HCT116 (cell line): ENCODE results near the gene CAMK2A. TPM values are rescaled to one million over a fixed set of nuclear protein-coding genes. Genes with fewer than 3 reads are reported as not detected.

ENCODE experiments used
- ATAC-seq: fragments of 200-7000 bp; cut with Tn5 transposase; 2 replicates; pipeline ENCODE4 v1.9.1; 2020; ENCODE audit warnings: mild to moderate bottlenecking, moderate library complexity
- BruUV-seq: library from RNA; stranded (reverse); fragments of 400-500 nt; replicated peaks from 2 replicates; lab custom pipeline; 2021; lab: Mats Ljungman, UMichigan
- CTCF ChIA-PET: fragments of 300-600 bp; sonication (Branson Sonifier 250); formaldehyde crosslinking; loops from one replicate; lab custom pipeline; 2021; ENCODE audit warnings: antibody characterized with exemption; lab: Charles Lee
- POLR2A ChIA-PET: fragments of 300-600, 350-600 bp; sonication (Branson Sonifier 250); formaldehyde crosslinking; loops from one replicate; lab custom pipeline; 2021; ENCODE audit warnings: antibody characterized with exemption; lab: Charles Lee
- RAD21 ChIA-PET, 2 experiments: fragments of 300-600 bp; sonication (Branson Sonifier 250); formaldehyde crosslinking; loops; one replicate each; lab custom pipeline; 2023; ENCODE audit warnings: low total read pairs in 2 of 2; ENCODE audit not compliant: uncharacterized antibody in 2 of 2, unreplicated experiment in 2 of 2, low non-redundant PET in 1 of 2; lab: Charles Lee
- DNase-seq: peaks from one replicate; pipeline ENCODE4 v3.0.0-alpha.2; 2010; ENCODE audit warnings: low read depth, low spot score
- H2AFZ ChIP-seq: fragments of 200-600 bp; shearing (Covaris generic), sonication (generic); 2 replicates; pipeline ENCODE4 v1.6.1; 2017; ENCODE audit warnings: low read depth, mixed run types, mixed read lengths, antibody characterized with exemption, low read length; ENCODE audit not compliant: poor library complexity, severe bottlenecking
- H3K27ac ChIP-seq: 2 replicates; pipeline ENCODE4 v1.5.1; 2012; ENCODE audit warnings: low read depth, low read length
- H3K27me3 ChIP-seq: fragments of 200-600 bp; sonication (generic); 2 replicates; pipeline ENCODE4 v1.6.1; 2016; ENCODE audit warnings: mixed run types, low read length, mixed read lengths; ENCODE audit not compliant: insufficient read depth
- H3K36me3 ChIP-seq, 2 experiments: fragments of 200-500 bp in 1 of 2; fragments of 200-600 bp in 1 of 2; sonication (Bioruptor generic) in 1 of 2; sonication (generic) in 1 of 2; 2 replicates each; pipeline versions ENCODE4 v1.5.1 to v1.6.1; 2014 to 2016; ENCODE audit warnings: low read length in 2 of 2, inconsistent platforms in 1 of 2, mixed read lengths in 1 of 2, mixed run types in 1 of 2; ENCODE audit not compliant: insufficient read depth in 2 of 2, control insufficient read depth in 1 of 2
- H3K4me1 ChIP-seq, 2 experiments: fragments of 200-600 bp in 1 of 2; sonication (generic) in 1 of 2; 2 replicates each; pipeline versions ENCODE4 v1.5.1 to v1.6.1; 2012 to 2017; ENCODE audit warnings: low read length in 2 of 2, inconsistent platforms in 1 of 2, mild to moderate bottlenecking in 1 of 2, mixed read lengths in 1 of 2, mixed run types in 1 of 2, moderate library complexity in 1 of 2; ENCODE audit not compliant: insufficient read depth in 2 of 2, control insufficient read depth in 1 of 2
- H3K4me2 ChIP-seq: fragments of 200-600 bp; sonication (generic); 2 replicates; pipeline ENCODE4 v1.6.1; 2017; ENCODE audit warnings: mixed run types, low read length, mixed read lengths
- H3K4me3 ChIP-seq, 2 experiments: fragments of 200-600 bp in 1 of 2; sonication (generic) in 1 of 2; replicated peaks in 1 of 2; 2 replicates each; pipeline ENCODE4 v1.5.1; 2011 to 2016; ENCODE audit warnings: low read length in 2 of 2, control low read depth in 1 of 2, low read depth in 1 of 2, mild to moderate bottlenecking in 1 of 2, mixed read lengths in 1 of 2, mixed run types in 1 of 2
- H3K79me2 ChIP-seq: fragments of 200-600 bp; sonication (generic); 2 replicates; pipeline ENCODE4 v1.6.1; 2017; ENCODE audit warnings: mild to moderate bottlenecking, mixed run types, low read length, moderate library complexity, mixed read lengths; ENCODE audit not compliant: insufficient read depth
- H3K9ac ChIP-seq: fragments of 200-600 bp; sonication (generic); 2 replicates; pipeline ENCODE4 v1.6.1; 2016; ENCODE audit warnings: low read length, mixed read lengths
- H3K9me2 ChIP-seq: fragments of 200-600 bp; sonication (generic), shearing (Covaris generic); 2 replicates; pipeline ENCODE4 v1.6.1; 2017; ENCODE audit warnings: mixed run types, mild to moderate bottlenecking, moderate library complexity; ENCODE audit not compliant: insufficient read depth
- H3K9me3 ChIP-seq, 2 experiments: fragments of 200-500 bp in 1 of 2; fragments of 200-600 bp in 1 of 2; sonication (Bioruptor generic) in 1 of 2; sonication (generic) in 1 of 2; 2 replicates each; pipeline ENCODE4 v1.6.1; 2014 to 2017; ENCODE audit warnings: low read length in 2 of 2, mixed read lengths in 2 of 2, inconsistent platforms in 1 of 2, low read depth in 1 of 2, mild to moderate bottlenecking in 1 of 2, mixed run types in 1 of 2, moderate library complexity in 1 of 2; ENCODE audit not compliant: control insufficient read depth in 1 of 2, insufficient read depth in 1 of 2
- H4K20me1 ChIP-seq: fragments of 200-600 bp; sonication (generic), shearing (Covaris generic); 2 replicates; pipeline ENCODE4 v1.6.1; 2017; ENCODE audit warnings: mixed run types, mild to moderate bottlenecking, moderate library complexity; ENCODE audit not compliant: insufficient read depth
- CBX3 ChIP-seq: IDR thresholded peaks from 2 replicates; pipeline ENCODE4 v1.6.1; 2012; ENCODE audit warnings: low read depth
- CEBPB ChIP-seq: IDR thresholded peaks from 2 replicates; pipeline ENCODE4 v1.6.1; 2012; ENCODE audit warnings: low read depth
- EGR1 ChIP-seq: IDR thresholded peaks from 2 replicates; pipeline ENCODE4 v1.6.1; 2012; ENCODE audit warnings: low read depth
- ELF1 ChIP-seq: IDR thresholded peaks from 2 replicates; pipeline ENCODE4 v1.6.1; 2012; ENCODE audit warnings: low read depth, borderline replicate concordance
- EZH2 ChIP-seq: fragments of 200-600 bp; sonication (generic); IDR thresholded peaks from 2 replicates; pipeline ENCODE4 v1.6.1; 2017; ENCODE audit warnings: antibody characterized with exemption, mixed run types
- EZH2phosphoT487 ChIP-seq: fragments of 200-600 bp; IDR thresholded peaks from 2 replicates; pipeline ENCODE4 v1.6.1; 2018; ENCODE audit warnings: antibody characterized with exemption, borderline replicate concordance
- FOSL1 ChIP-seq: IDR thresholded peaks from 2 replicates; pipeline ENCODE4 v1.6.1; 2012; ENCODE audit warnings: low read depth
- MAX ChIP-seq: IDR thresholded peaks from 2 replicates; pipeline ENCODE4 v1.6.1; 2012
- POLR2AphosphoS5 ChIP-seq: IDR thresholded peaks from 2 replicates; pipeline ENCODE4 v1.6.1; 2011; ENCODE audit warnings: mild to moderate bottlenecking, low read depth, low read length, moderate library complexity
- RAD21 ChIP-seq: IDR thresholded peaks from 2 replicates; pipeline ENCODE4 v1.6.1; 2012; ENCODE audit warnings: low read depth, mild to moderate bottlenecking
- SIN3A ChIP-seq: IDR thresholded peaks from 2 replicates; pipeline ENCODE4 v1.6.1; 2012; ENCODE audit warnings: low read depth
- SP1 ChIP-seq: IDR thresholded peaks from 2 replicates; pipeline ENCODE4 v1.6.1; 2012; ENCODE audit warnings: low read depth
- TCF7L2 ChIP-seq: IDR thresholded peaks from 2 replicates; pipeline ENCODE4 v1.7.0; 2011; ENCODE audit warnings: borderline replicate concordance, inconsistent platforms; ENCODE audit not compliant: insufficient read depth, insufficient read length; ENCODE audit errors: extremely low read depth
- YY1 ChIP-seq: IDR thresholded peaks from 2 replicates; pipeline ENCODE4 v1.6.1; 2011; ENCODE audit warnings: low read length, low read depth, moderate library complexity, mild to moderate bottlenecking; ENCODE audit not compliant: insufficient replicate concordance; ENCODE audit errors: extremely low read depth
- ZFX ChIP-seq: fragments of 450-650 bp; IDR thresholded peaks from 2 replicates; pipeline ENCODE4 v1.6.1; 2017
- intact Hi-C: fragments of 100-400 bp; cut with micrococcal nuclease; formaldehyde crosslinking; loops from 2 replicates; pipeline ENCODE4 v1.10.0; 2022
- total RNA-seq: library from RNA; stranded (reverse); gene quantifications from one replicate; pipeline ENCODE4 v1.2.1, GENCODE V29; 2021; ENCODE audit not compliant: unreplicated experiment
- TF ChIP-seq, protein P1 (sequence below): IDR thresholded peaks from 2 replicates; pipeline ENCODE4 v1.6.1; 2011; ENCODE audit warnings: mild to moderate bottlenecking, low read length, moderate library complexity; ENCODE audit not compliant: insufficient replicate concordance; ENCODE audit errors: extremely low read depth
- TF ChIP-seq, protein P2 (sequence below), 3 experiments: fragments of 200-600 bp in 1 of 3; sonication (generic) in 1 of 3; IDR thresholded peaks in 2 of 3; conservative IDR thresholded peaks in 1 of 3; 2 replicates each; pipeline ENCODE4 v1.5.1; 2012 to 2017; ENCODE audit warnings: low read depth in 2 of 3, low read length in 2 of 3, antibody characterized with exemption in 1 of 3, borderline replicate concordance in 1 of 3, control low read depth in 1 of 3, mild to moderate bottlenecking in 1 of 3, mixed read lengths in 1 of 3, mixed run types in 1 of 3, moderate library complexity in 1 of 3; ENCODE audit not compliant: insufficient read depth in 1 of 3

CAMK2A gene
- total RNA-seq, 1 experiment from 2014 or later, result not detected

DNA sequence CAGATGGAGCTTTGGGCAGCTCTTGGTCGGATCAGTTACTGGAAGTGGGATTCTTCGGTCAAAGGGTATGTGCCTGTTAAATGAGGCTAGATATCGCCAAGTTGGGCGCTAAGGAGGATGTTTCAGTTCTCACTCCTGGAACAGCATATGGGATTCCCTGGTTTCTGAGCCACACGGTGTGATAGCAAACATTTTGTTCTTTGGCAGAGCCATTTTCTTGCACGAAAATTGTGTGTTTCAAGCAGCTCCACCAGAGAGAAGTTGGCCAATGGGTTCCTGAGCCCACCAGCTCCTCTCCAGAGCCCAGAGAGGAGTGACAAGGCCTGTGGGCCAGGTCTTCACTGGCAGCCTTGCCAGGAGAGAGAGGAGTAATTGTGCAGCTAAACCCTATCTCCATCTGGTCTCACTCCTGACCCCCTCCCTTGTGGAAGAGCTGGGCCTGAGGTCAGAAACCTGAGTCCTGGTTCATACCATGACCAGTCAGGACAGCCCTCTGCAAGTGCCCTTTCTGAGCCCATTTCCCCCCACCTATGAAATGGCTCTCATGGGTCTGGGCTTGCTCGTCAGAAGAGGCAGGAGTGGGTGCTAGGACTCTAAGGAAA, 110.5 kb downstream of the CAMK2A start:
- TF ChIP-seq YY1 (no peak), MAX (no peak), RAD21 (no peak), SIN3A (no peak), CEBPB (no peak), POLR2AphosphoS5 (no peak), CBX3 (no peak)
- DNase-seq, result no peak
- Histone ChIP-seq H3K27me3 (no peaks in the 10 kb centered on the region), H3K9ac (no peak overlapping the region), H3K79me2 (no peaks in the 10 kb centered on the region), H3K27ac (no peak overlapping the region), H3K9me3 (no peaks in the 10 kb centered on the region), H3K4me3 (no peak overlapping the region), H3K9me2 (no peaks in the 10 kb centered on the region), H2AFZ (no peak overlapping the region), H3K36me3 (no peaks in the 10 kb centered on the region), H3K4me2 (no peak overlapping the region), H4K20me1 (no peaks in the 10 kb centered on the region), H3K4me1 (no peaks in the 10 kb centered on the region)
- no TSS peak for BruUV-seq
- CTCF ChIA-PET, result no interaction called here
- POLR2A ChIA-PET, result no interaction called here
- intact Hi-C loops, result no loop called here
- RAD21 ChIA-PET, result no interaction called here
- ATAC-seq, result no peak

GRCh38 chr5:150178262-150178661, 111.3 kb downstream of the CAMK2A start:
- H3K4me3 ChIP-seq, result no peak overlapping the region
- H3K4me1 ChIP-seq, result no peaks in the 10 kb centered on the region
- H3K27ac ChIP-seq, result no peak overlapping the region
- no TSS peak for BruUV-seq
- ChIA-PET CTCF (interaction anchor here (0.9 kb wide), 1 partner anchor 40 kb away, joined by 3 read pairs; no protein-coding TSS in a partner anchor), POLR2A (no interaction called here), RAD21 (no interaction called here)
- H3K79me2 ChIP-seq, result no peaks in the 10 kb centered on the region
- no peak overlapping the region for H3K4me2 ChIP-seq
- H3K27me3 ChIP-seq, result no peaks in the 10 kb centered on the region
- no peak for ATAC-seq
- intact Hi-C loops, result no loop called here
- H3K9me2 ChIP-seq, result no peaks in the 10 kb centered on the region
- H3K9ac ChIP-seq, result no peak overlapping the region
- no peak for DNase-seq
- H3K9me3 ChIP-seq, result no peaks in the 10 kb centered on the region
- no peak overlapping the region for H2AFZ ChIP-seq
- H3K36me3 ChIP-seq, result no peaks in the 10 kb centered on the region
- H4K20me1 ChIP-seq, result no peaks in the 10 kb centered on the region
- TF ChIP-seq ELF1 (no peak), CEBPB (no peak), RAD21 (no peak), ZFX (no peak), SIN3A (no peak), EZH2phosphoT487 (no peak), POLR2AphosphoS5 (no peak), EGR1 (no peak), YY1 (no peak), SP1 (no peak), FOSL1 (no peak), EZH2 (no peak), TCF7L2 (no peak)
- TF ChIP-seq, protein P1, sequence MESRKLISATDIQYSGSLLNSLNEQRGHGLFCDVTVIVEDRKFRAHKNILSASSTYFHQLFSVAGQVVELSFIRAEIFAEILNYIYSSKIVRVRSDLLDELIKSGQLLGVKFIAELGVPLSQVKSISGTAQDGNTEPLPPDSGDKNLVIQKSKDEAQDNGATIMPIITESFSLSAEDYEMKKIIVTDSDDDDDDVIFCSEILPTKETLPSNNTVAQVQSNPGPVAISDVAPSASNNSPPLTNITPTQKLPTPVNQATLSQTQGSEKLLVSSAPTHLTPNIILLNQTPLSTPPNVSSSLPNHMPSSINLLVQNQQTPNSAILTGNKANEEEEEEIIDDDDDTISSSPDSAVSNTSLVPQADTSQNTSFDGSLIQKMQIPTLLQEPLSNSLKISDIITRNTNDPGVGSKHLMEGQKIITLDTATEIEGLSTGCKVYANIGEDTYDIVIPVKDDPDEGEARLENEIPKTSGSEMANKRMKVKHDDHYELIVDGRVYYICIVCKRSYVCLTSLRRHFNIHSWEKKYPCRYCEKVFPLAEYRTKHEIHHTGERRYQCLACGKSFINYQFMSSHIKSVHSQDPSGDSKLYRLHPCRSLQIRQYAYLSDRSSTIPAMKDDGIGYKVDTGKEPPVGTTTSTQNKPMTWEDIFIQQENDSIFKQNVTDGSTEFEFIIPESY, result no peak
- TF ChIP-seq, protein P2, sequence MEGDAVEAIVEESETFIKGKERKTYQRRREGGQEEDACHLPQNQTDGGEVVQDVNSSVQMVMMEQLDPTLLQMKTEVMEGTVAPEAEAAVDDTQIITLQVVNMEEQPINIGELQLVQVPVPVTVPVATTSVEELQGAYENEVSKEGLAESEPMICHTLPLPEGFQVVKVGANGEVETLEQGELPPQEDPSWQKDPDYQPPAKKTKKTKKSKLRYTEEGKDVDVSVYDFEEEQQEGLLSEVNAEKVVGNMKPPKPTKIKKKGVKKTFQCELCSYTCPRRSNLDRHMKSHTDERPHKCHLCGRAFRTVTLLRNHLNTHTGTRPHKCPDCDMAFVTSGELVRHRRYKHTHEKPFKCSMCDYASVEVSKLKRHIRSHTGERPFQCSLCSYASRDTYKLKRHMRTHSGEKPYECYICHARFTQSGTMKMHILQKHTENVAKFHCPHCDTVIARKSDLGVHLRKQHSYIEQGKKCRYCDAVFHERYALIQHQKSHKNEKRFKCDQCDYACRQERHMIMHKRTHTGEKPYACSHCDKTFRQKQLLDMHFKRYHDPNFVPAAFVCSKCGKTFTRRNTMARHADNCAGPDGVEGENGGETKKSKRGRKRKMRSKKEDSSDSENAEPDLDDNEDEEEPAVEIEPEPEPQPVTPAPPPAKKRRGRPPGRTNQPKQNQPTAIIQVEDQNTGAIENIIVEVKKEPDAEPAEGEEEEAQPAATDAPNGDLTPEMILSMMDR (IDR thresholded peaks at IDR 0.05 in 2 of 3, conservative IDR thresholded peaks at IDR 0.05 in 1 of 3; ENCODE audit: borderline replicate concordance in 1 of 3, insufficient read depth in 1 of 3, low read depth in 2 of 3, low read length in 2 of 3), result no peak
